ENCODE results near the gene ERG. TPM values are rescaled to one million over a fixed set of nuclear protein-coding genes. Genes with fewer than 3 reads are reported as not detected.

The ERG gene
- total RNA-seq, 1 donor from 2014 or later: not detected

- peaks cover 3% of the 10 kb centered on the region for H3K27me3 Mint-ChIP-seq (ENCODE audit: unreplicated experiment)
- H3K27ac Mint-ChIP-seq (ENCODE audit: unreplicated experiment): peak overlapping the region; percentile 5
- TF ChIP-seq CTCF (IDR thresholded peaks at IDR 0.05; ENCODE audit: partially characterized antibody, unreplicated experiment): no peak
Measured at GRCh38 chr21:38365521-38365920, 132.8 kb downstream of the ERG start.

GRCh38 chr21:38363693-38364092 lies 134.6 kb downstream of the ERG start:
- TF ChIP-seq CTCF (IDR thresholded peaks at IDR 0.05; ENCODE audit: partially characterized antibody, unreplicated experiment): no peak
- Mint-ChIP-seq H3K27ac (ENCODE audit: unreplicated experiment) (no peak overlapping the region), H3K36me3 (ENCODE audit: unreplicated experiment) (no peaks in the 10 kb centered on the region)

More at GRCh38 chr21:38365521-38365920, 132.8 kb downstream of the ERG start:
- H3K4me3 Mint-ChIP-seq (ENCODE audit: unreplicated experiment): no peak overlapping the region
- H3K4me1 Mint-ChIP-seq (ENCODE audit: low read depth, unreplicated experiment): no peaks in the 10 kb centered on the region
- H3K9me3 Mint-ChIP-seq (ENCODE audit: unreplicated experiment): no peaks in the 10 kb centered on the region
- no peak for DNase-seq
- no peaks in the 10 kb centered on the region for H3K36me3 Mint-ChIP-seq (ENCODE audit: unreplicated experiment)

GRCh38 chr21:38361324-38361723 lies 137.0 kb downstream of the ERG start:
- no peak overlapping the region for H3K27ac Mint-ChIP-seq (ENCODE audit: unreplicated experiment)
- peaks cover 3% of the 10 kb centered on the region for H3K27me3 Mint-ChIP-seq (ENCODE audit: unreplicated experiment)
- H3K4me3 Mint-ChIP-seq (ENCODE audit: unreplicated experiment): no peak overlapping the region
- DNase-seq: no peak
- peaks cover 1% of the 10 kb centered on the region for H3K9me3 Mint-ChIP-seq (ENCODE audit: unreplicated experiment)
- H3K36me3 Mint-ChIP-seq (ENCODE audit: unreplicated experiment): no peaks in the 10 kb centered on the region
- no peak for TF ChIP-seq CTCF (IDR thresholded peaks at IDR 0.05; ENCODE audit: partially characterized antibody, unreplicated experiment)
- no peaks in the 10 kb centered on the region for H3K4me1 Mint-ChIP-seq (ENCODE audit: low read depth, unreplicated experiment)

More at GRCh38 chr21:38363693-38364092, 134.6 kb downstream of the ERG start:
- Mint-ChIP-seq H3K27me3 (ENCODE audit: unreplicated experiment) (peaks cover 3% of the 10 kb centered on the region), H3K9me3 (ENCODE audit: unreplicated experiment) (peaks cover 1% of the 10 kb centered on the region), H3K4me3 (ENCODE audit: unreplicated experiment) (no peak overlapping the region), H3K4me1 (ENCODE audit: low read depth, unreplicated experiment) (no peaks in the 10 kb centered on the region)
- DNase-seq: no peak

- H3K27ac Mint-ChIP-seq (ENCODE audit: unreplicated experiment): no peak overlapping the region
- no peak for DNase-seq
- H3K36me3 Mint-ChIP-seq (ENCODE audit: unreplicated experiment): no peaks in the 10 kb centered on the region
- H3K4me1 Mint-ChIP-seq (ENCODE audit: low read depth, unreplicated experiment): no peaks in the 10 kb centered on the region
- TF ChIP-seq CTCF (IDR thresholded peaks at IDR 0.05; ENCODE audit: partially characterized antibody, unreplicated experiment): no peak
- H3K27me3 Mint-ChIP-seq (ENCODE audit: unreplicated experiment): peaks cover 3% of the 10 kb centered on the region
- H3K4me3 Mint-ChIP-seq (ENCODE audit: unreplicated experiment): no peak overlapping the region
- peaks cover 1% of the 10 kb centered on the region for H3K9me3 Mint-ChIP-seq (ENCODE audit: unreplicated experiment)
Measured at GRCh38 chr21:38359835-38360234, 138.4 kb downstream of the ERG start.

- H3K9me3 Mint-ChIP-seq (ENCODE audit: unreplicated experiment): peaks cover 1% of the 10 kb centered on the region
- DNase-seq: no peak
- no peaks in the 10 kb centered on the region for H3K36me3 Mint-ChIP-seq (ENCODE audit: unreplicated experiment)
- H3K4me1 Mint-ChIP-seq (ENCODE audit: low read depth, unreplicated experiment): no peaks in the 10 kb centered on the region
- no peaks in the 10 kb centered on the region for H3K27me3 Mint-ChIP-seq (ENCODE audit: unreplicated experiment)
- H3K4me3 Mint-ChIP-seq (ENCODE audit: unreplicated experiment): no peak overlapping the region
- TF ChIP-seq CTCF (IDR thresholded peaks at IDR 0.05; ENCODE audit: partially characterized antibody, unreplicated experiment): no peak
- no peak overlapping the region for H3K27ac Mint-ChIP-seq (ENCODE audit: unreplicated experiment)
Measured at GRCh38 chr21:38359090-38359489, 139.2 kb downstream of the ERG start.
